ENCODE measurements around the gene DIPK1B.
"Not testable (repeated sequence)": the region's sequence is repeated elsewhere in the genome, so short reads cannot be mapped to it uniquely, and the experiment has no call there.

- TF ChIP-seq CTCF, POLR2A (IDR thresholded peaks at IDR 0.05): not testable (repeated sequence)
These were observed 1.1 kb upstream of the DIPK1B start for GRCh38 chr9:136711219-136711648.
